Mononuclear cell (primary cell): Measurements from ENCODE around the gene CHPF. TPM values are rescaled to one million over a fixed set of nuclear protein-coding genes. Genes with fewer than 3 reads are reported as not detected.

ENCODE experiments used
- H3K27me3 ChIP-seq: 2 replicates; pipeline ENCODE4 v1.6.0; 2011; ENCODE audit warnings: low read length, control low read depth; ENCODE audit not compliant: insufficient read depth
- H3K4me1 ChIP-seq: 2 replicates; pipeline ENCODE4 v1.5.1; 2011; ENCODE audit warnings: mild to moderate bottlenecking, low read length, control low read depth; ENCODE audit not compliant: insufficient read depth
- H3K4me3 ChIP-seq: 2 replicates; pipeline ENCODE4 v1.5.1; 2011; ENCODE audit warnings: mild to moderate bottlenecking, low read length, moderate library complexity
- H3K9me3 ChIP-seq: 2 replicates; pipeline ENCODE4 v1.5.1; 2011; ENCODE audit warnings: low read depth, mild to moderate bottlenecking, control low read depth, low read length
- total RNA-seq: library from RNA; depleted of rRNA; stranded (reverse); fragments of >200 nt; gene quantifications from one replicate; pipeline ENCODE4 v1.2.3, GENCODE V29; 2012

The CHPF gene
- total RNA-seq, 1 donor = 2.7 TPM

DNA sequence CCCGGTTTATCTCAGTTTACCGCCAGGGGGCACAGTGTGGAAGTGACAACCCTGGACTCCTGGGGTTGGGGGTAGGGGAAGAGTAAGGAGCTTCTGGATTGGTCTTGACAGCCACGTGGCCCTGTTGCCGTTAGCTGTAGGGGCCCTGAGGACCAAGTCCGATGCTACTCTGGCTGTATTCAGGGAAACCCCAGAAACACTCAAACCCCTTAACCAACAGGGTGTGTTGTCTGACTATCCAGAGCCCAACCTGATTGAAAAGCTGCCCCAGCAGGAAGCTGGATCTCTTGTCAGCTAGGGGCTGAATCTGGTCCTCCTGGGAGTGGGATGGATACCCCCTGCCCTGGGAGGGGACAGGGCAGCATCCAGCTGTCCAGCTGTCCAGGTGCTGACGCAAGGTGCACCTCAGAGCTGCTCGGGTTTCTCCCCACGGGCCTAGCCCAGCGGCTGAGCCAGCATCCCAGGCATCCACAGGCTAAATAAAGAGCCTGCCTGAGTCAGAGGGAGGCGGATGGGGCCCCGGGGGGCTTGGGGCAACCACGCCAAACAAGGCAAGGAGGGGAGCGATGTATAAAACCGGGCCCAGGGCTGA, 48.0 kb downstream of the CHPF start:
- Histone ChIP-seq H3K4me1 (peaks cover 32% of the 10 kb centered on the region), H3K27me3 (peaks cover 39% of the 10 kb centered on the region), H3K4me3 (no peak overlapping the region), H3K9me3 (no peaks in the 10 kb centered on the region)

DNA sequence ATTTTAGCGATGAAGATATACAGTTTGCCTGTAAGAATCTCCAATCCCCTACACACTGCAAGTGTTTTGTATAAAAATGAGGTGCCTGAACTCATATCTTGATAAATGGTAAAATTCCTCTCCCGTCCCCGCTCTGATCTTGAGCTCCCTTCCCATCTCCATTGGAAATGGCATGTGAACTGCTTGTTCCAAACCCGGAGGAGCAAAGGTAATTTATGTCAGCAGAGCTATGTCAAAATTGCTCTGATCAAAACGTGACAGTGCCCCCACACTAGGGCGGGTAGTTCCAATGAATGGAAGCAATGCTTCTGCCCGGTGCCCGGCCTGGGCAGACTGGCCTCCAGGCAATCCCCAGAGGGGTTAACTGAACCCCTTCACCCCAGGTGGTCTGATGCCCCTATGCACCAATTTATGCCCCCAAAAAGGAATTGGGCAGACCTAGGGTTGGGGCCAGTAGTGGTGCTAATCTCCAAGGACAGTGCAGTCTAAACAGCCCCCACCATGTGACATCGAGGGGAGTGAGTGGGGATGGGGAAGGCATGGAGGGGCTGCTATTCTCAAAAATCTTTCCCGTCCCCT, 48.6 kb downstream of the CHPF start:
- H3K27me3 ChIP-seq = peaks cover 39% of the 10 kb centered on the region

DNA sequence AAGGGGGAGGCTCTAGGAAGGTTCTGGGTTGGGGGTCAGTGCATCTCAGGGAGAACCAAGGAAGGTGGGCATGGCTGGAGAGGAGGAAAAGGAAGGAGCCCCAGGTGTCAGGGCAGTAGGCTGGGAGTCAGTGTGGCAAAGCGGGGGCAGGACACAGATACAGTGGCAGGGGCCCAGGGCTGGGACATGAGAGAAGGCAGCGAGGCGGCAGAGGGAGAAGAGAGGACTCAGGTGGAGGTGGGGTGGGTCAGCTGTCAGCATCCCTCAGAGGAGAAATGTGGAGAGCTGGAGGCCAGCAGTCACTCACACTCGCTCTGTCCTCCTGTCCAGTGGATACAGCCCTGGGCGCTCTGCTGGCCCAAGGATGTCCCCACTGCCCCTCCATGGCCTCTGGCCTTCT, 50.5 kb downstream of the CHPF start:
- Histone ChIP-seq H3K9me3 (no peaks in the 10 kb centered on the region), H3K27me3 (peaks cover 39% of the 10 kb centered on the region), H3K4me3 (no peak overlapping the region), H3K4me1 (peaks cover 19% of the 10 kb centered on the region)

More for the DNA sequence above, 48.6 kb downstream of the CHPF start:
- Histone ChIP-seq H3K9me3 (no peaks in the 10 kb centered on the region), H3K4me1 (peaks cover 32% of the 10 kb centered on the region), H3K4me3 (no peak overlapping the region)

DNA sequence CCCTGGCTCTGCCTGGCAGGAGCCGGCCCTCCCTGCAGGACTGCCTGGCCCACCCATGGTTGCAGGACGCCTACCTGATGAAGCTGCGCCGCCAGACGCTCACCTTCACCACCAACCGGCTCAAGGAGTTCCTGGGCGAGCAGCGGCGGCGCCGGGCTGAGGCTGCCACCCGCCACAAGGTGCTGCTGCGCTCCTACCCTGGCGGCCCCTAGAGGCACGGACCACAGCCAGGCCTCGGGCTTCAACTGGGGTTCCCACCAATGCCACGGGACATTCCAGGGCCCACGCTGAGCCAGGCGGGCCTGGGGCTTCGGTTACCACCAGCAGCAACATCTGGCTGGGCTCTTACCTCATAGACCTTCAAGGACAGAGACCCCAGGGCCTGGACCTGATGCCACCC, 51.0 kb downstream of the CHPF start:
- Histone ChIP-seq H3K4me1 (peaks cover 14% of the 10 kb centered on the region), H3K4me3 (no peak overlapping the region), H3K27me3 (peaks cover 38% of the 10 kb centered on the region)

DNA sequence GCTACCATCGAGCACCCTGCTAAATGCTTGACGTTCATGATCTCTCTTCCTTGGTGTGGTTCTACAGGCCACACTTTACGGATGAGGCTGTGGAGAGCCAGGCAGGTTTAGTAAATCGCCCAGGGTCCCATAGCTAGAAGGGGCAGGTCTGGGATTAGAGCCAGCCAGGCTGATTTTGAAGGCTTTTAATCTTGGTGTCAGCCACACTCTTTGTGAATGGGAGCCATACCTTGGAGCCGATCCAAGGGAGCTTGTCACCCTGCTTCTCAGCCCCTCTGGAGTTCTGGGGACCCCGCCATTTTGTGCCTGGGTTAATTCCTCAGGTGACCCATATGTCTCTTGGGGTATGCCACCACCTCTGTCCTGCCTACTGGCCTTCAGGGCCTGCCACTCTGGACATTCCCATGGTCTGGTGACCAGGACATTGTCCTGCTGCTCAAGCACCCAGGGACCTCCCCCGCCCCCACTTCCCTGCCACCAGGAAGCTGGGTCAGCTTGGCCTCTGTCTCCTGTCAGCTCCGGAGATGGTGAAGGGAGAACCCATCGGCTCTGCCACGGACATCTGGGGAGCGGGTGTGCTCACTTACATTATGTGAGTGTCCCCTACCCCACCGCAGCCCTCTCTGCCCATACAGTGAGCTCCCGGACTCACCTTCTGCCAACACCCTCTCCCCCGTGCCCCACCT, 52.2 kb downstream of the CHPF start:
- Histone ChIP-seq H3K27me3 (peaks cover 26% of the 10 kb centered on the region), H3K4me1 (peaks cover 2% of the 10 kb centered on the region), H3K9me3 (no peaks in the 10 kb centered on the region), H3K4me3 (no peak overlapping the region)

More for the DNA sequence above, 51.0 kb downstream of the CHPF start:
- H3K9me3 ChIP-seq = no peaks in the 10 kb centered on the region

DNA sequence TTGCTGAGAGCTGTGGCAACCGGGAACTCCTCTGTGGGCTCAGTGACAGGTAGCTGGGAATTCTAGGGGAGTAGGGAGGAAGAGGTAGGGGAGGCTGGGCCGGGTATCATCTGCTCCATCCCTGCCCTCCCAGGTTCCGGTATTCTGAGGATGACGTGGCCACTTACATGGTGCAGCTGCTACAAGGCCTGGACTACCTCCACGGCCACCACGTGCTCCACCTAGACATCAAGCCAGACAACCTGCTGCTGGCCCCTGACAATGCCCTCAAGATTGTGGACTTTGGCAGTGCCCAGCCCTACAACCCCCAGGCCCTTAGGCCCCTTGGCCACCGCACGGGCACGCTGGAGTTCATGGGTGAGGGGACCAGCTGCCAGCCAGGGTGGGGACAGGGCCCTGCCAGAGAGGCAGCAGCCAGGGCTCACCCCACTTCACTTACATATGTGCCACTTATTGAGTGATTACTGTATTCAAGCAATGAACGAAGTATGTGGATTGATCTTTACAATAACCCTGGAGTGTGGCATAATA, 52.9 kb downstream of the CHPF start:
- Histone ChIP-seq H3K4me1 (no peaks in the 10 kb centered on the region), H3K9me3 (no peaks in the 10 kb centered on the region), H3K27me3 (peaks cover 24% of the 10 kb centered on the region), H3K4me3 (no peak overlapping the region)

GRCh38 chr2:219490186-219490585, 53.4 kb downstream of the CHPF start:
- Histone ChIP-seq H3K4me3 (no peak overlapping the region), H3K9me3 (no peaks in the 10 kb centered on the region), H3K27me3 (peaks cover 24% of the 10 kb centered on the region), H3K4me1 (no peaks in the 10 kb centered on the region)

DNA sequence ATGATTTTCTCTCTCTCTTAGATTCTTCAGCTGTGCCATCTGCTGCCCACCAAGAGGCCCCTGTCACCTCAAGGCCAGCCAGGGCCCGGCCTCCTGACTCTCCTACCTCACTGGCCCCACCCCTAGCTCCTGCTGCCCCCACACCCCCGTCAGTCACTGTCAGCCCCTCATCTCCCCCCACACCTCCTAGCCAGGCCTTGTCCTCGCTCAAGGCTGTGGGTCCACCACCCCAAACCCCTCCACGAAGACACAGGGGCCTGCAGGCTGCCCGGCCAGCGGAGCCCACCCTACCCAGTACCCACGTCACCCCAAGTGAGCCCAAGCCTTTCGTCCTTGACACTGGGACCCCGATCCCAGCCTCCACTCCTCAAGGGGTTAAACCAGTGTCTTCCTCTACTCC, 54.3 kb downstream of the CHPF start:
- Histone ChIP-seq H3K27me3 (peaks cover 24% of the 10 kb centered on the region), H3K9me3 (no peaks in the 10 kb centered on the region)

More for the DNA sequence above, 54.3 kb downstream of the CHPF start:
- H3K4me3 ChIP-seq = no peak overlapping the region
- H3K4me1 ChIP-seq = no peaks in the 10 kb centered on the region

Other genes with a start within 250 kb of the CHPF start
- 1.3 TPM for gene PTPRN, start 234.4 kb downstream of the CHPF start, total RNA-seq
- not detected for gene RESP18, start 211.1 kb downstream of the CHPF start, total RNA-seq
- 24.9 TPM for gene DNPEP, start 155.9 kb downstream of the CHPF start, total RNA-seq
- 1.3 TPM for gene DES, start 125.4 kb downstream of the CHPF start, total RNA-seq
- gene SPEG, start 109.0 kb downstream of the CHPF start, total RNA-seq = 2.4 TPM
- gene GMPPA, start 44.9 kb downstream of the CHPF start, total RNA-seq = 12.0 TPM
- not detected for gene ASIC4, start 29.3 kb downstream of the CHPF start, total RNA-seq
- not detected for gene TMEM198, start 219 bp upstream of the CHPF start, total RNA-seq
- gene OBSL1, start 27.7 kb upstream of the CHPF start, total RNA-seq = 0.52 TPM
- not detected for gene INHA, start 28.5 kb upstream of the CHPF start, total RNA-seq
- 10.3 TPM for gene STK11IP, start 54.0 kb upstream of the CHPF start, total RNA-seq
- gene SLC4A3, start 83.8 kb upstream of the CHPF start, total RNA-seq = 0.10 TPM